ENCODE measurements around the gene CD80.
A peak's percentile ranks its signal among the peaks of the same experiment; 100 is the strongest.

CD80 gene

GRCh38 chr3:119547227-119547626 lies 12.2 kb downstream of the CD80 start:
- no peak for DNase-seq (ENCODE audit: low read depth)

DNA sequence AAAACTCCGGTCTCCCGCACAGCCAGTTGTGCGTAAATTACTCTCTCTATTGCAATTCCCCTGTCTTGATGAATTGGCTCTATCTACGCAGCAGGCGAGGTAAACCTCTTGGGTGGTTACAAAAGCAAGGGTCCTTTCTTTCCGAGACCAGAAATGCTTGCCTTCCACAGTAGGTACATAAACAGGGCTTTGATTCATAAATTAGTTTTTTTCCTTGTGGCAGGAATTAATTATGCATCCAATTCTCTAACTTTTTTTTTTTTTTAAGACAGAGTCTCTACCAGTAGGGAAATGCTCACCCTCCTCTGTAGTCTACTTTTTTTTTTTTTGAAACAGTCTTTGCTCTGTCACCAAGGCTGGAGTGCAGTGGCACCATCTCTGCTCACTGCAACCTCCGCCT lies 16.3 kb downstream of the CD80 start:
- DNase-seq (ENCODE audit: low read depth) = no peak

- no peak for DNase-seq (ENCODE audit: low read depth)
Observed at GRCh38 chr3:119542168-119542767, 17.1 kb downstream of the CD80 start.

DNA sequence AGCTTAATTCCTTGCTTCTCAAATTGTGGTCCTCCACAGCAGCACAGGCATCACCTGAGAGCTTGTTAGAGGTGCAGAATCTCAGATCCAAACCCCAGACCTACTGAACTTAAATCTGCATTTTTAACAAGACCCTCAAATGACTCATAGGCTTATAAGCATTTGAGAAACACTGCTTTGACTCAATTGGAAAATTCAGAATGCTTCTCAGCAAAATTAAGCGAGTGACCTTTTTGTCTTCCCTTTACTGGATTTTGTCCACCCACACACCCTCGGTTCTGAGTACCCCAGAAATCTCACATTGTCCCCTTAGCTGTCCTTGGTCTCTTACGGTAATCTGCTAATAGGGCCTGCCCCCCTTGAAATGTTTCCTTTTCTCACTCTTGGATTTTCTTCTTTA lies 17.9 kb downstream of the CD80 start:
- DNase-seq (ENCODE audit: low read depth) = no peak

DNA sequence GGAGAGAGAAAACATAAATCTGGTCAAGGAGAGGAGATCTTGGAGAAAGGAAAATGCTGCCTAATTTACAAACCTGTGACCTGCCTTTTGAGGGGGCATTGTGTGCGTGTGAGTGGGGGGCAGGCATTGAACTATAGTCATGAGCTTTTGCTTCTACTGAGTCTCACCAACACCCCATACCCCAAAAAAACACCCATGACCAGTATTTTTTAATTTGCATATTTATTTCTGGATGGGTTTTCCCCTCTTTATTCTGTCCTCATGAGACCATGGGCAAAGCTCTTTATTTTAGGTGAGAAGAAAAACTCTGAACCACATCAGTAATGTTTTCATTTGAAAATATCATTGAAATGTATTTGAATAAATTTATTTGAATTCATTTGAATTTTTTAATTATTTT lies 20.6 kb downstream of the CD80 start:
- no peak for DNase-seq (ENCODE audit: low read depth)

GRCh38 chr3:119536757-119537156 lies 22.7 kb downstream of the CD80 start:
- DNase-seq (ENCODE audit: low read depth) = no peak

- DNase-seq (ENCODE audit: low read depth) = no peak
Observed at GRCh38 chr3:119534296-119534695, 25.1 kb downstream of the CD80 start.

DNA sequence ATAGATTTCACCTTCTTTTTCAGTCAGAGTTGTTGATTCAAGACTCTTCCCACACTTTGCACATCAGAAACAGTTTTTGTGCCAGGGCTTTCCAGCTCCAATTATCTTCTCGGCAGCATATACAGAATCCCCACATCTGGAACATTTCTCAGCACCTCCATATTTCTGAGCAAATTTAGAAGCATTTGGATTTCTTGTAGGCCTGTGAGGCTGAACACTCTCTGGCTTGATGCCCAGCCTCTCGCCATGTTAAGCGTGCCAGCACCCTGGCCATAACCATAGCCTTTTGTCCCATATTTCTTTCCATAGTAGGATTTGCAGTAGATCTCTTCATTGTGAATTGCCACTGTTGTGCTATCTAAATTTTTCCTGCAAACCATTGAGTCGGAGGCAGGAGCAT lies 28.3 kb downstream of the CD80 start:
- no peak for DNase-seq (ENCODE audit: low read depth)

GRCh38 chr3:119530456-119530855 lies 29.0 kb downstream of the CD80 start:
- no peak for DNase-seq (ENCODE audit: low read depth)

DNA sequence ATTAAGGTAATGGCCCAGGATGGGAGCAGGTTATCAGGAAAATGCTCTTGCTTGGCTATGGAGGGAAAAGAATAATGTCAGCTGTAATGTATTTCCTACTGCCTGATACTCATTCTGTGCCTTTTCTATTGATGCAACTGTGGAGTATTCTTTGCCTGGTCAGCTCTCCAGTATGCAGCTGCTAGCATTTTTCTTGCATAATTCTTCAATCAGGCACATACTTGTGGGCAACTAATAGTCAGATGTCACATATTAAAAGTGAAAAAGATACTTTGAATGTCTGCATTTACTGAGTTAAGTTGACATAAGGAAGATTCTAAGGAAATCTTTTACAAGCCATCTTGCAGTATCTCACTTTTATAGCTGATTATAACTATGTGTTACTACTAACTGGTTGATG lies 29.5 kb downstream of the CD80 start:
- no peak for DNase-seq (ENCODE audit: low read depth)

- no peak for DNase-seq (ENCODE audit: low read depth)
Observed at GRCh38 chr3:119527714-119528113, 31.7 kb downstream of the CD80 start.

- DNase-seq (ENCODE audit: low read depth) = no peak
Observed at GRCh38 chr3:119524931-119525662, 34.3 kb downstream of the CD80 start.

GRCh38 chr3:119518026-119518425 lies 41.4 kb downstream of the CD80 start:
- DNase-seq (ENCODE audit: low read depth) = no peak

DNA sequence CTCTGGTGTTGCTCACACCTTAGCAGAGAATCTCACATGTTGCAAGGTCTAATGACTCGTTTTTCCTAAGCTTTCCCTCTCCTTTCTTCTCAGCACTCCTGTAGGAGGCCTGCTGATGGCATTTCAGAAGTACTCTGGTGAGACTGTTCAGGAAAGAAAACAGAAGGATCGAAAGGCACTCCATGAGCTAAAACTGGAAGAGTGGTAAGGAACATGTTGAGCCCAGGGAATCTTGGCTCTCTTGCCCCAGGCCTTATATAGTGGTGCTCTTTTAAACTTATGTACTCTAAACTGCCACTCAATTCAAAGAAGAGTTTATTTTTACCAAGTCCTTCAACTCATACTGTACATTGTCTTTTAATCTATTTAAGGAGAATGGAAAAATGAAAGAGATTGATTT lies 42.3 kb downstream of the CD80 start:
- no peak for DNase-seq (ENCODE audit: low read depth)

- DNase-seq (ENCODE audit: low read depth) = no peak
Observed at GRCh38 chr3:119514637-119515036, 44.8 kb downstream of the CD80 start.

DNA sequence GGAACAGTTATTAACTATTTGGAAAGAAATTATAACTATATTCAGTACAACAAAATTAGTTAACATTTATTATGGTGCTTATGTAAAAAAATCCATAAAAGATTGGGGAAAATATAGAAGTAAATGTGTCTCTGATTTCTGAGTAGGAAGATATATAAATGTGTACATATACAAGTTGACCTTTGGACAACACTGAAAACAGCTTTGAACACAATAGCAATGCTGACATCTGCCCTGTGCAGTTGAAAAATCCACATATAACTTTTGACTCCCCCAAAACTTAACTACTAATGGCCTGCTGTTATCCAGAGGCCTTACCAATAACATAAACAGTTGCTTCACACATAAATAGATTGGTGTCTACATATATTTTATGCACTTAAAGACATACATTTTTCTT lies 48.7 kb downstream of the CD80 start:
- no peak for DNase-seq (ENCODE audit: low read depth)

GRCh38 chr3:119508172-119508845 lies 51.1 kb downstream of the CD80 start:
- no peak for DNase-seq (ENCODE audit: low read depth)

DNA sequence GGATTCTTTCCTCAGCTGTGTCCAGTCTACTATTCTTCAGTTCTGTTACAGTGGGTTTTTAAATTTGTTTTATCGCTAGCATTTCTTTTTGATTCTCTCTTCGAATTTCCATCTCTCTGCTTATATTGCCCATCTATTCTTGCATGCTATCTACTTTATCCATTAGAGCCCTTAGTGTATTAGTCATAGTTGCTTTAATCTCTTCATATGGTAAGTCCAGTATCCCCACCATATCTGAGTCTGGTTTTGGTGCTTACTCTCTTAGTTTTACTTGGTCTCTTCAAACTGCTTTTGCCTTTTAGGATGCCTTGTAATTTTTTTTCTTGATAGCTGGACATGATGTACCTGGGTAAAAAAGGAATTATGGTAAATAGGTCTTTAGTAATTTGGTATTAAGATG lies 52.0 kb downstream of the CD80 start:
- DNase-seq (ENCODE audit: low read depth) = no peak

DNA sequence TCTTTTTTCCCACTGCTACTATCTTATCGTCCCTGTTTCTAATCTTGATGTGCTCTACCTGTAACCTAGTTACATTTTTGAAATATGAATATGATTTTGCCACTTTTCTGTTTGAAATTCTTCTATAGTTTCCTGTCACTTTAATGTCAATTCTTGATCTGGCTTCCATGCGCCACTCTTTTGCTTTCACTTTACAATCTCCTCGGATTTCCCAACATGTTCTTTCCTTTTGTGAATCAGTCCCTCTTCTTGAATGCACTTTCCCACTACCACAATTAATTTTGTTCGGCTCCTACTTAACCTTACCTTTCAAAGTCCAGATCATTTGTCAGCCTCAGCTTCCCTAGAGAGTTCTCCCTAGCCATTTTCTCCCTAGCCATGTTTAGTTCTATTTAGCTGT lies 52.8 kb downstream of the CD80 start:
- no peak for DNase-seq (ENCODE audit: low read depth)

- DNase-seq (ENCODE audit: low read depth) = no peak
Observed at GRCh38 chr3:119500901-119501300, 58.5 kb downstream of the CD80 start.

DNA sequence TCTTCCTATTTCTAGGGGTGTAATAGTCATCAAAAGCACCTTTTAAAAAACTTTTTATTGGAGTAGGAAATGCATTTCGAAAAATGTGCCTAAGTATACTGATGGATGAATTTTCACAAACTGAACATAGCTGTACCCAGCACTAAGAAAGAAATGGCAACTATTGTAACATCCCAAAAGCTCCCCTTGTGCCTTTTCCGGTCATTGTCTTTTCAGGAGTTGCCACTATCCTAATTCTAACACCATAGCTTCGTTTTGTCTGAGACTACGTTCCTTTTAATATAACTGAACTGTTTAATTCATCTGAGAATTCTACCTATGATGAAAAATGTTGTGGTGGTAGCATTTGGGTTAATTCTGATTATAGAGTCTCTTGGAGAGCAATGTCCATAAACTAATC lies 59.1 kb downstream of the CD80 start:
- DNase-seq (ENCODE audit: low read depth) = no peak

GRCh38 chr3:119498186-119499011 lies 61.0 kb downstream of the CD80 start, which contains the start of gene TIMMDC1:
Gene TIMMDC1, plus strand, starts transcription at chr3:119498547. Its CDS starts 187 bp downstream, at chr3:119498734.
- DNase-seq (ENCODE audit: low read depth) = peak; percentile 81

GRCh38 chr3:119497820-119498185 lies 61.6 kb downstream of the CD80 start:
- no peak for DNase-seq (ENCODE audit: low read depth)

All from HS-27A (cell line).